GM19351 (cell line): ENCODE data around the gene ZNF598.
"Not testable (repeated sequence)": the region's sequence is repeated elsewhere in the genome, so short reads cannot be mapped to it uniquely, and the experiment has no call there.

Experiments
- ATAC-seq: cut with Tn5 transposase; IDR thresholded peaks from one replicate; pipeline ENCODE4 v1.9.1; 2021; ENCODE audit warnings: mild to moderate bottlenecking, moderate library complexity; ENCODE audit not compliant: unreplicated experiment

Gene ZNF598

DNA sequence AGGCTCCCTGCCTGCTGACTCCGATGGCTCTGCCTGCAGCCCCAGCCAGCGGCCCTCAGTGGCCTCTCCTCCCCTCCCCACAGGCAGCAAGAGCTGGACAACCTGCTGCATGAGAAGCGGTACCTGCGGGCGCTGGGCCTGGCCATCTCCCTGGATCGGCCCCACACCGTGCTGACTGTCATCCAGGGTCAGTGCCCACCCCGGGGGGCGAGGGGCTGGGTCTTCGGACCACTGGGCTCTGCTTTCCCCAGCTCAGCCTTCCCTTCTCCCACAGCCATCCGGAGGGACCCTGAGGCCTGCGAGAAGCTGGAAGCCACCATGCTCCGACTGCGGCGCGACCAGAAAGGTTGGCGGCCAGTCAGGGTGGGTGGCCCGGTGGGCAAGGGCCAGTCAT, 31.7 kb downstream of the ZNF598 start:
- ATAC-seq: no peak

DNA sequence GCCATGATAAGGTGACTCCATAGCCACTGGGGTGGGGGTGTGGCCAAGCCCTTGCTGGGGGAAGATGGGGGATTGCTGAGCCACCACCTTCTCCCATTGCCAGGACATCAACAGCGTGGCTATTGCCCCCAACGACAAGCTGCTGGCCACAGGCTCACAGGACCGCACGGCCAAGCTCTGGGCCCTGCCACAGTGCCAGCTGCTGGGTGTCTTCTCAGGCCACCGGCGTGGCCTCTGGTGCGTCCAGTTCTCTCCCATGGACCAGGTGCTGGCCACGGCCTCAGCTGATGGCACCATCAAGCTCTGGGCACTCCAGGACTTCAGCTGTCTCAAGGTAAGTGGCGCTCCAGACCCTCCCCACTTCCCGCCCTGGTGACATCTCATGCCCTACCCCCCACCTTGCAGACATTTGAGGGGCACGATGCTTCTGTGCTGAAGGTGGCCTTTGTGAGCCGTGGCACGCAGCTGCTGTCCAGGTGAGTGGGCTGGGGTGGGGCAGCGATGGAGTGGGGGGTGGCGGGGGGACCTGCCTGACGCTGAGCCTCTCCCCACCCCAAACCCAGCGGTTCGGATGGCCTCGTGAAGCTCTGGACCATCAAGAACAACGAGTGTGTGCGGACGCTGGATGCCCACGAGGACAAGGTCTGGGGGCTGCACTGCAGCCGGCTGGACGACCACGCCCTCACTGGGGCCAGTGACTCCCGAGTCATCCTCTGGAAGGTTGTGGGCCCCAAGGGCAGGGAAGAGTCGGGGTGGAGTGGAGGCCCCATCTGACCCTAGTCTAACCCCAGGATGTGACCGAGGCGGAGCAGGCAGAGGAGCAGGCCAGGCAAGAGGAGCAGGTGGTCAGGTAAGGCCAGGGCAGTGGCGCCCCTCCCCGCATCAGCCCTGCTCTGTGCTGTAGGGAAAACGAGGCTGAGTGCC, 32.4 kb downstream of the ZNF598 start:
- ATAC-seq: no peak

- ATAC-seq: no peak
Measured at GRCh38 chr16:1976216-1976520, 33.5 kb downstream of the ZNF598 start.

- no peak for ATAC-seq
Measured at GRCh38 chr16:1975432-1976215, 34.0 kb downstream of the ZNF598 start.

DNA sequence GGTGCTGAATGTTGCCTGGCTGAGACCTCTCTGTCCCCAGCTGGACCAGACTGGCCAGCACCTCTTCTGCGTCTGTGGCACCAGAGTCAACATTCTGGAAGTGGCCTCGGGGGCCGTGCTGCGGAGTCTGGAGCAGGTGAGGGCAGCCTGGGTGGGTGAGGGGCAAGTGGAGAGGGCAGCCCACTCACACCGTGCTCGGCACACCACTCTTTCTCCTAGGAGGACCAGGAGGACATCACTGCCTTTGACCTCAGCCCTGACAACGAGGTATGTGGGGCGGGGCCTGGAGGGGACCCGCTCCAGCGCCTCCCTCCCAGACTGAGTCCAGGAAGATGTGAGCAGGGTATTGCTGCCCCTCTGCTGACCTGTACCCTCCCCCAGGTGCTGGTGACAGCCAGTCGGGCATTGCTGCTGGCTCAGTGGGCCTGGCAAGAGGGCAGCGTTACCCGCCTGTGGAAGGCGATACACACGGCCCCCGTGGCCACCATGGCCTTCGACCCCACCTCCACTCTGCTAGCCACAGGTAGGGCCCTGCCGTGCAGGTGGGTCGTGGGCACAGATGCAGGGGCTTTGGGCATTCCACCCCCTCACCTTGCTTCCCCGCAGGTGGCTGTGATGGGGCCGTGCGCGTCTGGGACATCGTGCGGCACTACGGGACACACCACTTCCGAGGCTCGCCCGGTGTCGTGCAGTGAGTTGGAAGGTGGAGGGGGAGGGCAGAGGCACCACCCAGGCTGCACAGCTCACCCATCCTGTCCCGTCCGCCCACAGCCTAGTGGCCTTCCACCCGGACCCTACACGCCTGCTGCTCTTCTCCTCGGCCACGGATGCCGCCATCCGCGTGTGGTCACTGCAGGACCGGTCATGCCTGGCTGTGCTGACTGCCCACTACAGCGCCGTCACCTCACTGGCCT, 35.2 kb downstream of the ZNF598 start:
- no peak for ATAC-seq

- ATAC-seq: no peak
Measured at GRCh38 chr16:1973461-1974156, 36.0 kb downstream of the ZNF598 start.

DNA sequence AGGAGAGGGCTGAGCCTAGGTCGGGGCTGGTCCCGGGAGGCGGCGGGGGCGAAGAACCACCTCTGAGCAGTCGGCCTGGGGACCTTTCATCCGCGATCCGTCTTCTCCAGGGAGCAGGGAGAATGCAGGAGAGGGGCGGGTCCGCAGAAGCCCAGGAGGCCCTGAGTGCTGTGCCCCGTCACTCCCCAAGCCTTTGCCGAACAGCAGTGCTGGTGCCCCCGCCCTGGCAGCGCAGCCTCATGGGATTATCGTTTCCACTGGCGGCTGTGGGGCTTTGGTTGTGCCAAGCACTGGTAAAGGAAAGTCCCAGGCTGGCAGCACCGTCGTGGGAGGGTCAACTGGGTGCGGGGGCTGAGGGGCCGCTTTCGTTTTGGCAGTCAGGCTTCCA, 37.1 kb downstream of the ZNF598 start:
- no peak for ATAC-seq

- peak; percentile 90 for ATAC-seq
Measured at GRCh38 chr16:1971796-1972489, 37.7 kb downstream of the ZNF598 start, which contains the start of gene TBL3. Gene TBL3 (plus strand): TSS chr16:1972053. CDS start chr16:1972165, 112 bp downstream.

DNA sequence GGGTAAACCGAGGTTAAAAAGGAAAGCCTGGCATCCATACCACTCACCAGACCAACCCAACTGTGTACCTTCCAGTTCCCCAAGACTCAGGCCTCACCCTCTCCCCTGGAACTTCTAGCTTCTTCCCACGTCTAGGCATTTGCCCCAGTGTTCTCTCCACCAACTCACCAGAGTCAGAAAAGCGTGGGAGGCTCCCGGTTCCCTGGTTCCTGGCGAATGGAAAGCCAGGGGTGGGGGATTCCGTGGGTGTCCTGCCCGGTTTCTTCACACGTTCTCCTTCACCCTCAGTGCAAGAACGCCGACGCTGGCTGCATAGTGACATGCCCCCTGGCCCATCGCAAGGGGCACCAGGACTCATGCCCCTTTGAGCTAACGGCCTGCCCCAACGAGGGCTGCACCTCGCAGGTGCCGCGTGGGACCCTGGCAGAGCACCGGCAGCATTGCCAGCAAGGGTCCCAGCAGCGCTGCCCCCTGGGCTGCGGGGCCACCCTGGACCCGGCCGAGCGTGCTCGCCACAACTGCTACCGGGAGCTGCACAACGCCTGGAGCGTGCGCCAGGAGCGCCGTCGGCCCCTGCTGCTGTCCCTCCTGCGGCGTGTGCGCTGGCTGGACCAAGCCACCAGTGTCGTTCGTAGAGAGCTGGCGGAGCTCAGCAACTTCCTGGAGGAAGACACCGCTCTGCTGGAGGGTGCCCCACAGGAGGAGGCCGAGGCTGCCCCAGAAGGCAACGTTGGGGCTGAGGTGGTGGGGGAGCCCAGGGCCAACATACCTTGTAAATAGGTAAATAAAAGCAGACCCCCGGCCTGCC, 41.3 kb downstream of the ZNF598 start:
- no peak for ATAC-seq

GRCh38 chr16:1966460-1966859, 43.2 kb downstream of the ZNF598 start, which contains the start of gene RNF151:
Gene RNF151 (plus strand): TSS chr16:1966856. CDS start chr16:1966882, 26 bp downstream.
- ATAC-seq: no peak

DNA sequence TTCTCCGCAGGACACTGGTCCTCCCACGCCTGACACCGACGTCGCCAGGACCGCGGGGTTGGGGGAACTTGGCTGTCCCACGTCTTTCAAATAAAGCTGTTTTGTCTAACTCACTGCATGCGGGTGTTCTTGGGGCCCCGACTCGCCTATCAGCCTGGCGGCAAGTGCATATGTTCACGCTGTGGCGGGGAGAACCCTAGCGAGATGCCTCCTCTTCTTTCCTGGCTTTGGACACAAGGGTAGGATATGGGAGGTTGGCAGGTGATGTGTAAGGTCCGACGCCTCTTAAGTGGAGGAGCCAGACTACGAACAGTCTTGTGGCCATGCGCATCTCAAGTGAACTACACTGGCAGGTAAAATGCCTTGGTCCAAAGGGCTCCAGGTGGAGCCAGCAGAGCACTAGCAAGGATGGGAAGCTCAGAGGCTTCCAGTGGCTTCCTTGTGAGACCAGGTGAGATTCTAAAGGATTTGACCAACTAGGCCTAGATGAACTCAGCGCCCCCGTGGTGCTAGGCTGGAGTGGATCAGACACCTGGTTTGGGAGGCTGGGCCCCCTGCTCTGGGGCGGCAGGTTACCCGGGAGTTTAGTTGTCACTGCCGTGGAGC, 44.1 kb downstream of the ZNF598 start:
- ATAC-seq: no peak

GRCh38 chr16:1964506-1965395, 44.9 kb downstream of the ZNF598 start, which contains the start of gene RPS2:
Gene RPS2 (minus strand): TSS chr16:1964826. CDS start chr16:1964625, 201 bp downstream.
- peak; percentile 81 for ATAC-seq

DNA sequence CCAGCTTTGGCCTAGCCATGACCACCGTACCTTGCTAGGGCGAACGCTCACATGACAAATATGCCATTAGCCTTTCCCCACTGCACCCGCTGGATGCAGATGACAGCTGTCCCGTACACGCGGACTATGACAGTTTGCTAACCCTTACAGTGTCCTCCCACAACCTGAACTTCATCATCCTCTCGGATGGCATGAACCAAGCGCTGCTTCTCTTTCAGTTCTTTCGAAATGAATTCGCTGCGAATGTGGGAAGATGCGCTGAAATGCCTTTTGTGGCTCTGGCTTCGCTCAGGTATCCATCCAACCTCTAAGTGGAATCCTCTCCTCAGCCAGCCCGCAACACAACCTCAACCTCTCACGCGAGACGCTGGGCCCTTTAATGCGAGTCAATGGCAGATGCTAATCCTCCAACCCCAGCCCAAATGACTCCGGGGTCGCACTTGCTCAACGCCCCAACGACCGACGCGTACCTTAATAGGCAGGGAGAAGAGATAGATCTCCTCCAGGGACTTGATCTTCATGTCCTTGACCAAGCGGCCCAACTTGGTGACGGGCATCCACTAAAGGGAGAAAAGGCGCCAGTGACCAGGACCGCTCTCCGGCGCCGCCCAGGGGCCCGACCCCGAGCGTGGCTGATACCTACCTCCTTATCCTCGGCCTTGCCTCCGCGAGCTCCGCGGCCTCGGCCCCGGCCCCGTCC, 45.7 kb downstream of the ZNF598 start:
- no peak for ATAC-seq

- not testable (repeated sequence) for ATAC-seq
Measured at GRCh38 chr16:1962161-1963153, 47.2 kb downstream of the ZNF598 start.

GRCh38 chr16:1961651-1962067, 48.0 kb downstream of the ZNF598 start:
- no peak for ATAC-seq
